ENCODE data around the gene MARCHF9.

- TF ChIP-seq CTCF (conservative IDR thresholded peaks at IDR 0.05) (peak; percentile 74), EZH2 (IDR thresholded peaks at IDR 0.05; ENCODE audit: low read depth) (no peak)
Measured at GRCh38 chr12:57759360-57759980, 4.6 kb downstream of the MARCHF9 start.
